Uterus (tissue), 2 donors: Measurements from ENCODE around the gene CHRNE.

ENCODE experiments used
- CTCF ChIP-seq, 4 experiments: fragments of 200-600 bp in 2 of 4; fragments of 450-650 bp in 2 of 4; sonication (generic) in 2 of 4; IDR thresholded peaks; one replicate each; pipeline ENCODE4 v1.5.1; 2016 to 2019; ENCODE audit warnings: antibody characterized with exemption in 4 of 4, mild to moderate bottlenecking in 2 of 4, moderate library complexity in 1 of 4
- POLR2A ChIP-seq, 2 donors: fragments of 450-650 bp; IDR thresholded peaks; one replicate each; pipeline ENCODE4 v1.6.1; 2016; ENCODE audit warnings: antibody characterized with exemption in 2 of 2, mild to moderate bottlenecking in 1 of 2, moderate library complexity in 1 of 2

DNA sequence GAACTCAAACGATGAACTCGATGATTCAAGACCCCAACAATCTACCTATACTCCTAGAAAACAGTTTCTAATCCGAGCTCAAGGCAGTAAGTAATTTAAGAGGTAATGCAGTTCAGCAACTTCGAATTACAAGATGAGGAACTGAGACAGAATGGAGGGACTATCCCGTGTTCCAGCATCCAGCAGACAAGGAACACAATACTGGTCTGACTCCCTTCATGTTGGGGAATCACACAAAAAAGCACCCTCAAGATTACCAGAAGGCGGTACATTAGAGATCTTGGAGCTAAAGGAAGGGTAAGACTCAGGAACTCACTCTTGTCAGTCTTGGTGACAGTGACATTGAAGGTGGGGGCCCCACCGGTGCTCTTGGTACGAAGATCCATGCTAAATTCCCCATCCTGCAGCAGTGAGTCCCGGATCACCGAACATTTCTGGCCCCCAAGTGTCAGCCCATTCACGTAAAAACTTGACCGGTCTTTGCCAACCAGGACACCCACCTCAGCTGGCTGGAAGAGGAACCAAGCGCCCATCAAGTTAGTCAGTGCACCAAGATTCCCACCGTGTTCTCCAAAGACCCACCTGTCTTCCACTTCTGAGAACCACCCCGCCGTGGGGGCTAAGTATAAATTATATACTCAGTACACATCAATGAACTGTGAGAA, 43.5 kb upstream of the CHRNE start:
- TF ChIP-seq CTCF (IDR thresholded peaks at IDR 0.05) (no peak), POLR2A (IDR thresholded peaks at IDR 0.05) (no peak)
